Measurements from ENCODE around the gene RCOR1.
A peak's percentile ranks its signal among the peaks of the same experiment; 100 is the strongest.

Gene RCOR1

DNA sequence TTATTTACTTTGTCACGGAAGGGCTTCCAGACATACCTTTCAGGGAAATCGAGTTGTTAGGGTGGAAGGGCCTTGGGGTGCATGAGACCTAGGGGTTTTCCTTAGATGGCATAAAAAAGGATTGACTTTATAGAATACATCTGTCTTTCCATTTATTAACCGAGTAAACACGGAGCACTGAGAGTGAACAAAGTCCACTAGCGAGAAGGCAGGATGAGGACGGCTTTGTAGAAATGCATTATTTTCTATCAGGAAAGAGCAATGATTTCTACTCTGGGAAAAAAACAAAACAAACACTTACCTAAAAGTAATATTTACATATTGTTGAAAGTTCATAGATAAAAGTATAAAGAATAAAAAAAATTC is 91.8 kb downstream of the RCOR1 start:
- no peak for DNase-seq

GRCh38 chr14:102686196-102686801 is 93.8 kb downstream of the RCOR1 start:
- DNase-seq: no peak

DNA sequence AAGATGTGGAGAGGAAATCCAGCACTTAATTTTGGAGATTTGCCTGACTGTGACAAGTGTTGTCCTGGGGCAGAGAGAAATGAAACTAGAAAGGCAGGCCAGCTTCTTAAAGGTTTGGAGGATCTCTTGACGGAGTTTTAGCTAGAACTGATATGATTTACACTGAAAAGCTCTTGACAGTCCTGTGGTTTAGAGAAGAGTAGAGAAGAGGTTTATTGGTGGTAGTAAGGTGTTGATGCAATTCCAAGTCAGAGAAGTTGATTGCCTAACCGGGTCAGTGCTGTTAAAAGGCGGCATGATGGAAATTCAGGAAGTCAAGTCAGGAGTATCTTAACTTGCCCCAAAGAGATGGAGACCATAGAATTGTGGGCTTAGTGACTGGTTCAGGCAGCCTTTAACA is 95.8 kb downstream of the RCOR1 start:
- DNase-seq: no peak

- no peak for DNase-seq
Measured at GRCh38 chr14:102690509-102691286, 98.2 kb downstream of the RCOR1 start.

- no peak for DNase-seq
Measured at GRCh38 chr14:102691763-102692162, 99.3 kb downstream of the RCOR1 start.

- DNase-seq: no peak
Measured at GRCh38 chr14:102692334-102692733, 99.9 kb downstream of the RCOR1 start.

GRCh38 chr14:102693006-102693755 is 100.7 kb downstream of the RCOR1 start:
- DNase-seq: no peak

DNA sequence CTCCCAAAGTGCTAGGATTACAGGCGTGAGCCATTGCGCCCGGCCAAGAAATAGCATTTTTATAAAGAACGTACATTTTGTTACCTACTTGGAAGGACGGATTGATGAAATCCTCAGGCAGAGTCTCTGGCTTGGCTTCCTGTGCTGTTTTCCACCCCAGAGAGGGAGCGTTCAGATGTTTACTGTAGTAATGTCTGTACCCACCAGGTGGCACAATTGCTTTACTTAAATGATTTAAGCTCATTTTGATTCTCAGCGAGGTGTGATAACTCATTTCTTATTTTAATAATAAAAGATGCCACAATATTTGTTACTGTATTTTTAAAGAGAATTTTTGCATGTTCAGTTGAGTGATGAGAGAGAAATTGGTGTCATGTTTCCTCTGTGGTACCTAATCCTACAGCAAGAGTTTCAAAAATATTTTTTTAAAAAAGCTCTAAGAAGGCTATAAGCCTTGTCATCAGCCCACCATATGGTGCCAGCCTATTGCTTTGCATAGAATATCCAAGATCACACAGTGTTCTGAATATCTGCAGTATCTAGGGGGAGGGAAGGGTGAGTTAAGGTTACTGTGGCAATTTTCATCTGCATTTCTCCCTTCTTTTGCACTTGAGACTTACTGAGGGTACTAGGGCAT is 102.2 kb downstream of the RCOR1 start:
- DNase-seq: peak; percentile 24

GRCh38 chr14:102695167-102695555 is 102.7 kb downstream of the RCOR1 start:
- no peak for DNase-seq

- no peak for DNase-seq
Measured at GRCh38 chr14:102696332-102696731, 103.9 kb downstream of the RCOR1 start.

GRCh38 chr14:102696856-102697495 is 104.5 kb downstream of the RCOR1 start:
- DNase-seq: no peak

- DNase-seq: no peak
Measured at GRCh38 chr14:102697501-102697900, 105.1 kb downstream of the RCOR1 start.

GRCh38 chr14:102699416-102700110 is 107.1 kb downstream of the RCOR1 start:
- no peak for DNase-seq

DNA sequence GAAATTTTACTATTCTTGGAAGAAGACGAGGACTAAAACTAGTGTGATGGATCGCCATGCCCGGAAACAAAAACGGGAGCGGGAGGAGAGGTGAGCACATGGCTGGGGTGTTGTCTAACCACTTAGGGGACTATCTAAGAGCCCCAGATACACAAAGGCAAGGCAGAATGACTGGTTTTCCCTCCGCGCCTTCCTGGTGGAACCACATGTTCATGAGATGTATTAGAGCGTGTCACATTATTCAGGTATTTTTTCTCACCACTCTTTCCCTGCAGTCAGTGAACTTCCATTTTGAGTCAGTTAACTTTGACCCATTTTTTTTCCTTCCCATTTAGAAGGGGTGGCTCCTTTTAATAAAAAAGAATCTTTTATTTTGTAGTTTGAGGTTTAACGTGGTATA is 116.0 kb downstream of the RCOR1 start:
- no peak for DNase-seq

GRCh38 chr14:102711207-102711606 is 118.8 kb downstream of the RCOR1 start:
- no peak for DNase-seq

DNA sequence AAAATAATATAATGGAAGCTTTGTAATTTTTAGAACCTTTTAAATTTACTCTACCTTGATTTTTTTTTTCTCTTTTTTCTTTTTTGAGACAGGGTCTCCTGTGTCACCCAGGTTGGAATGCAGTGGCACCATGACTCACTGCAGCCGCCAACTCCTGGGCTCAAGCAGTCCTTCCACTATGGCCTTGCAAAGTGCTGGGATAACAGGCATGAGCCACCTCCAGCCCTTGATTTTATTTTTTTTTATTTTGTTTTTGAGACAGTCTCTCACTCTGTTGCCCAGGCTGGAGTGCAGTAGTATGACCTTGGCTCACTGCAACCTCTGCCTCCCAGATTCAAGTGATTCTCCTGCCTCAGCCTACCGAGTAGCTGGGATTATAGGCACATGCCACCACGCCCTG is 119.5 kb downstream of the RCOR1 start:
- no peak for DNase-seq

DNA sequence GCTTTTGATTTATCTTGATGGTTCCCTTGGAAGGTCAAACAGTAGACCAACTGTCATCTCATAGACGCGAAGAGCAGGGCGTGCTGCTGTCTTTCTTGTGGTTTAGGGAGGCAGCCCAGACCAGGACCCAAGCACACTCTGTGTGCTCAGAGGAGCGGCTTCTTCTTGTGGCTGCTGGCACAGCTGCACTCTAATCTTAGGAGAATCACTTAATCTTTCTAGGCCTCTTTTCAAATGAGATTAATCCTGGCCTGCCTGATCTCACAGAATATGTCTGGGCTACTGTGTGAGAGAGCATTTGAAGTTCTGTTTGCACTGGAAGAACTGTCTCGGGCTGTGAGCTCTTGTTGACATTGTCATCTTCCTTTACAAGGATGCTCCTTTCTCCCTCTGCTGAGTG is 124.8 kb downstream of the RCOR1 start:
- DNase-seq: no peak

DNA sequence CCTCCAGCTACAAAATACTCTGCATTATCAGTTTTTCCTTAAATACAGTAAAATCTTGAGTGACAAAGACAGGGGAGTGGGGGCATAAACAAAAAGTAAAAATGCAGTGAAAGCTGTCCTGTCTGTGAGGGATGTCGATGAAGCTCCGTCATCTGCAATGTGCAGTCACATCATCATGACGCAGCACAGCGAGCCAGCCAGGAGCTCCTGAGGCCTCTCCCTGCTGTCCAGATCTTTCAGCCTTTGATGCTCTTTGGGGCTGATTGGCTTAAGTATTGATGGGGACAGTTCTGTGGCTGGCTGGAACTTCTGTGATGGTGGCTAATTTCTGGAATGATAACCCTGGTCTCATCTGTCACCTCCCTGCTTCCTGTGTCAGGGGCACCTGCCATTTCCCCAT is 130.2 kb downstream of the RCOR1 start:
- DNase-seq: no peak

DNA sequence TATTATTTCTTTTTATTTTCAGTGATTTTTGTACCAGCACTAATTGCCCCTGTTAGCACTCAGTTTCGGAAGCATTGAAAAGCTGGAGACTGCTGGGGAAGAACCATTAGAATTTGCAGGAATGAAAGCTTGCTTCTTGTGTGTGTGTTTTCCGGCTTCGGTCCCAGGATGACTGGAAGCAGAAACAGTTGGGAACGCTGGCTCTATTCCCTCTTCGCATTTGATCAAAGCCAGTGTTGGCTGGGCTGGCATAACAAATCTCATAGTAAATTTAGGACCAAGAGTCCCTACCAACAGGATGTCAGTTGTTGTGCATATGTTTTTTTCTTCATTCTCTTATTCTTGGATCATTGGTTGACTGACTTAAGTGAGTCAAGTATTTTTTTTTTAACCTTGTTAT is 131.2 kb downstream of the RCOR1 start:
- DNase-seq: no peak

DNA sequence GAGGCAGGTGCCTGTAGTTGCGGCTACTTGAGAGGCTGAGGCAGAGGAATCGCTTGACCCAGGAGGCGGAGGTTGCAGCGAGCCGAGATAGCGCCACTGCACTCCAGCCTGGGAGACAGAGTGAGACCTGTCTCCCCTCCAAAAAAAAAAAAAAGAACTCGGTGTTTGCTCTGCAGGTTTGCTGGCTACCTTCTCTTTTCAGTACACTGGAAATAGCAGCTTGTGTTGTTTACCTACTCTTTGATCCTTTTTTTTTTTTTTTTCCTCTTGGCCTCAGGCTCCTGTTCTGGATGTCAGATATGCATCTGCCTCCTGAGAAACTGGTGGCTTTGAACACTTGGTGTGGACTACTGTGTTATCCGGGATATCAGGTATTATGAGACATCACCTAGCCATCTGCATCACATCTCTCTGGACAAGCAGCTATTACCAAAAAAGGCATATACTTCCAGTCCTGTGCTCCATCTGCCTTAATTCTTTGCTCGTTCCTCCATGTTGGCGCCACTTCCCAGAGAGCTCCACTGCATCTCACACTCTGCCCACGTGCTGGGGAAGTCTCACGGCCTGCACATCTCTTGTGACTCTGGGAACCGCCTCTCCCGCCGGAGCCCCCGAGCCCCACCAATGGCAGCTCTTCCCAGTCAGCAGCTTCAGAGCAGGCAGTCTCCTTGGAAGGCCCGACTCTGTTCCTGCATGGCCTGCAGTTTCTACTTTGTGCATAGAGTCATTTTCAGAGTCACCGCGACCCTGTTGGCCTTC is 133.9 kb downstream of the RCOR1 start:
- DNase-seq: no peak

- DNase-seq: no peak
Measured at GRCh38 chr14:102727336-102728095, 135.1 kb downstream of the RCOR1 start.

All from activated CD4-positive, alpha-beta T cell treated with anti-CD3 and anti-CD28 coated beads for 1 hour (primary cell).